ENCODE results near the gene DBT. TPM values are rescaled to one million over a fixed set of nuclear protein-coding genes. Genes with fewer than 3 reads are reported as not detected.

The DBT gene
- total and polyA plus RNA-seq, 2 of the 8 experiments (the other 6 are each of a cell fraction or from before 2014, with no cell fraction given), result 3.3 to 24.6 TPM

DNA sequence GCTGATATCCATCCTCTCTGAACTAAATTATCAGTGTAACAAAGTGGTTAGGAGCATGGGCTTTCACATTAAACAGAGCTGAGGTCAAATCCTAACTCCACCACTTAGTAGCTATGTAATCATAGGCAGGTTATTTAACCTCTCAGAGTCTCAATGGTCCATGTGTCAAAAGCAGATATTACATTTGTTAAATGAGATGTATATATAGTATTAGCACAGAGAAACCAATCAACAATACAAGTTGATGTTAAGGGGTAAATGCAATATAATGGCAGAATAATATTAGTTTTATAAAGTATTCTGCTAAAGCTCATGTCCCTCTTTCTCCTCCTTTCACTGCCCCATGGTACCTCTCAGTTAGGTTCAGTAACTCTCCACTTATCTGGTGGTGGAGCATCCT, 27.2 kb downstream of the DBT start (continued):
- TF ChIP-seq KDM1A (IDR thresholded peaks at IDR 0.05; ENCODE audit: borderline replicate concordance, low read length), result no peak

Measured in H1 (cell line).